GM19463 (cell line): ENCODE data around the gene LRPAP1.
A peak's percentile ranks its signal among the peaks of the same experiment; 100 is the strongest.

Experiments used
- ATAC-seq: cut with Tn5 transposase; IDR thresholded peaks from one replicate; pipeline ENCODE4 v1.9.1; 2021; ENCODE audit warnings: mild to moderate bottlenecking, moderate library complexity; ENCODE audit not compliant: unreplicated experiment

The LRPAP1 gene

GRCh38 chr4:3486541-3487540 is 45.4 kb downstream of the LRPAP1 start:
- ATAC-seq: no peak

DNA sequence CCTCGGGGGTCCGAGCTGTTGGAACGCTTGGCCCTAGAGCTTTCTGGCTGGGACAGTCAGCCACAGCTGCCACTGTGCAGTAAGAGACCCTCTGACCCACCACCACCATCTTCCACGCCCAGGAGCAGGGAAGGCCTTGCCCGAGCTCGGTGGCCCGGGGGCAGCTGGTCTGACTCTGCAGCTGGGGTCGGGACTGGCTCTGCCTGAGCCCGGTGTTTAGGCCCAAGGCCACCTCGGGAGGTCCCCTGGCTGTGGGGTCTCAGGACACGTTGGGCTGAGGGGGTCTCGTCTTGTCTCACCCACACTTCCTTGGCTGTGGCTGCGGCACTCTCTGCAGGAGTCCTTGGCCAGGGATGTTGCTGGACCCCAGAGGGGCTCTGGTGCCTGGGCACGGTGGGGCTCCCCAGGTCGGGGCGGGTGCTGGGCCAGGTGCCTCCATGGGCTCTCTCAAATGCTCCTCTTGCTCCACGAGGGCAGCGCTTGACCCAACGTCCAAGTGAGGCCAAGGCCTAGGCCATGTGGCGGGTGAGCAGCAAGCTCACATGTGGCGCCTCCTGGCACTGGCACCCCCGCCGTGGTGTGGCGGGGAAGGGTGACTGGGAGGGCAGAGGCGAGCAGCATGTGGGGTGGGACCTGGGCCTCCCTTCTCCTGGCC is 46.2 kb downstream of the LRPAP1 start:
- no peak for ATAC-seq

- ATAC-seq: no peak
Observed at GRCh38 chr4:3485011-3485791, 47.0 kb downstream of the LRPAP1 start.

DNA sequence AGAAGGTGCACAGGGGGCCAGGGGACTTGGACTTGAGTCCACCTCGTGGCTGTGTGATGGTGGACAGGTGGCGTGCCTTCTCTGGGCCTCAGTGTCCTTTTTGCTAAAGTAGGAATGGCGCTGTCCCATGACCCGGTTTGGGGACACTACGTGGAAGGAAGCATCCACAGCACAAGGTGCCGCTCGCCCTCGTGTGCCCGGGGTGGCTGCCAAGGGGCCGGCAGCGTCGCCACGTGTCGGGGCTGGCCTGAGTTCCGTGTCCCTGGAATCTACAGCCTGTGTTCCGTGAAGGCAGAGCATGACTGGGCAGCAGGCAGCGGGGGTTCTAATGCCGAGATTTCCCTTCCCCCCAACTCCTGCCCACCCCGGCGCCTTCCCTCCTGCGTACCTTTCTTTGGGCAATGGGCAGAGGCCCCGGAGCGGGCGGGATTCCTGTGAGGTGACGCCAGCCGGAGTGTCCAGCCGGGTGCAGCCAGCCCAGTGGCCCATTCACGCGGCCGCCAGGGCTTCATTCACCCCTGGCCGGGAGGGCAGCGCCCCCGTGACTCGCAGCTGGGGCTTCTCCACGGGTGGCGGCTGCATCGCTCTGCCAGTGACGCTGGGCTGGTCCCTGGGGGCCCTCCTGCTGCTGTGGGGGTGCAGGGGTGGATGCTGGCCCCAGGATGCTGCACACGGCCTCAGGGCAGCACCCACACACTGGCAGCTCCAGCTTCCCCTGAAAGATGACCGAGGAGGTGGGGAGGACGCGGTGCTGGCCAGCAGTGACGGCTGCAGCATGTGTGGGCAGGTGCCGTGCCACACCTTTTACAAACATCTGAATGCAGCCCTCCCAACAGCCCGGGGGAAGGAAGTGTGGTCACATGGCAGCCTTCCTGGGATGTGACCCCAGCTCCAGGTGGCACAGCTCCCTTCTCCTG is 47.9 kb downstream of the LRPAP1 start:
- ATAC-seq: no peak

- no peak for ATAC-seq
Observed at GRCh38 chr4:3483471-3483921, 48.7 kb downstream of the LRPAP1 start.

GRCh38 chr4:3482707-3483106 is 49.5 kb downstream of the LRPAP1 start:
- ATAC-seq: no peak

GRCh38 chr4:3481783-3482393 is 50.3 kb downstream of the LRPAP1 start:
- no peak for ATAC-seq

- ATAC-seq: no peak
Observed at GRCh38 chr4:3481113-3481531, 51.1 kb downstream of the LRPAP1 start.

DNA sequence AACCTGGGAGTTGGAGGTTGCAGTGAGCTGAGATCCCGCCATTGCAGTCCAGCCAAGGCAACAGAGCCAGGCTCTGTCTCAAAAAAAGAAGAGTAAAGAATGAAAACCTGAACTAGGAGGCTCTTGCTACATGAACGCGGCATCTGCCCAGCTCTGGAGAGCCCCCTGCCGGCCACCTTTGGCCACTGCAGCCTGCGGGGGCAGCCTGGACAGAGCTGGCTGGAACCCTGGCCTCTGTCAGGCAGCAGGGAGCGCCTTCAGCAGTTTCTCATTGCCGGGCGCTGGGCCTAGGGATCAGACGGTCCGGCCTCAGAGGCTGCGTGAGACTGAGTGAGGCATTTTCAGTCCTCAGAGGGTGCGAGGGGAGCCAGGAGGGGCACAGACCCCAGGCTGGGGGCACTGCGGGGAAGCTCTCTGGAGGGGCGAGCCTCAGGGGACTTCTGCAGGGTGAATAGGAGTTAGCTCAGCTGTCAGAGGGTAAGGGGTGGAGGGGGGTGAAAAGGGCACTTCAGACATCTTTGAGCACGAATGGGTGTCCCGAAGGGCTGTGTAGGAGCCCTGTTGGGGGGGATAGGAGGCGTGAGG is 51.6 kb downstream of the LRPAP1 start:
- peak; percentile 70 for ATAC-seq

DNA sequence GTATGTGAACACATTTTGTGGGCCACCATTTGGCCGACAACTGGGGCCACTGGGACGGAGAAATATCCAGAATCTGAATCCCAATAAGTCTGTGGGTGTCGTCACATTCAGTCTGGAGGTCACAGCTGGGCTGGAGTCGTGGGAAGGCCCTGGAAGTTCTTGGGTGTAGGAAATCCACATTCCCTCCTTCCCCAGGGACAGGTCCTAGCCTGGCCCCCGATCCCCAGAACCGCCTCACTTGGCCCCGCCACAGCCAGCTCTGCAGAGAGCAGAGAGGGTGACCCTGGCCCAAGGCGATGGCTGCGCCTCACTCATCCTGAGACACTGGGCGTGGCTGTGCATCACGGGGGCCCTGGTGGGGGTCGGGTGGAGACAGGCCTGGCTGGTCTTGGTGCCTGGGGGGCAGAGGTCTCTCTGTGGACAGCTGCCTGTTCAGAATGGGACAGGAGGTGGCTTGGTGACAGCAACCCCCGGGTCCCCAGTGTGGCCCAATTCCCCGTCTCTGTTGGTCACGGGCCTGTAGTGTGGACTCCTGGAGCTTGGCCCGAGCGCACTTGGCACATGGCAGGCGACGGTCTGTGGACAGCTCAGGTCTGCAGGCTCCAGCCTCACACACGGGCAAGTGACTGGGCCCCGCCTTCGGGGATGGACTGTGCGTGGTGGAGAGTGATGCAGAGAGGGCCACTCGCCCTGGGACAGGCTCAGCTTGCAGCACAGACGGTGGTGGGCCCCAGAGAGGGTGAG is 52.7 kb downstream of the LRPAP1 start:
- ATAC-seq: no peak

GRCh38 chr4:3478446-3479357 is 53.5 kb downstream of the LRPAP1 start:
- no peak for ATAC-seq

- ATAC-seq: no peak
Observed at GRCh38 chr4:3477750-3478430, 54.3 kb downstream of the LRPAP1 start.

- no peak for ATAC-seq
Observed at GRCh38 chr4:3476936-3477749, 55.1 kb downstream of the LRPAP1 start.

- no peak for ATAC-seq
Observed at GRCh38 chr4:3476341-3476747, 55.9 kb downstream of the LRPAP1 start.

DNA sequence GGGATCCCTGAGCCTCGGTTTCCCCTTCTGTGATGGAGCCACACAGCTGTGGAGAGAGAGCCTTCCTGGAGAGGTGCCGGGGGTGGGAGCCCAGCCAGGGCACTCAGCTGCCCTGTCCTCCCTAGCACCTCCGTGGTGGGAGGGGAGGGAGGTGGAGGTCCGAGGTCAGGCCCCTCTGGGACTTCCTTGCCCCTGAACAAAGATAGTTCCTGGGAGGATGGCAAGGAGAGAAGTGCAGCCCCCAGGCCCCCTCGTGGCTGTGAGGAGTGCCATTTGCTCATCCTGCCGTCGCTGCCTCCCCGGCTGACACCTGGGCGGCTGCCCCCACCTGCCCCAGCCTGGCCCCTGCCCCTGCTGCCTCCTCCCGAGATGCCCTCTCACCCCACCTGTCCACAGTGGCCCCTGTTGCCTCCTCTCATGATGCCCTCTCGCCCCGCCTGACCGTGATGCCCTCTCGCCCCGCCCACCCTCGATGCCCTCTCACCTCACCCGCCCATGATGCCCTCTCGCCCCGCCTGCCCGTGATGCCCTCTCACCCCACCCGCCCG is 56.4 kb downstream of the LRPAP1 start:
- ATAC-seq: no peak
